Effector memory CD4-positive, alpha-beta T cell (primary cell): ENCODE measurements around the gene RMDN2.

ENCODE experiments used
- DNase-seq, 3 donors: peaks; one replicate each; pipeline ENCODE4 v3.0.0-alpha.2; 2020
- H3K27ac ChIP-seq: 2 replicates; pipeline ENCODE4 v1.7.0; 2013; ENCODE audit warnings: mild to moderate bottlenecking, low read length, moderate library complexity; ENCODE audit not compliant: insufficient read depth, poor library complexity, severe bottlenecking
- H3K27me3 ChIP-seq: replicated peaks from 2 replicates; pipeline ENCODE4 v1.7.0; 2013; ENCODE audit warnings: mild to moderate bottlenecking, low read length; ENCODE audit not compliant: insufficient read depth, control insufficient read depth, poor library complexity, severe bottlenecking
- H3K36me3 ChIP-seq: 2 replicates; pipeline ENCODE4 v1.7.0; 2013; ENCODE audit warnings: mild to moderate bottlenecking, low read length, moderate library complexity; ENCODE audit not compliant: control insufficient read depth, insufficient read depth
- H3K4me1 ChIP-seq: 2 replicates; pipeline ENCODE4 v1.7.0; 2013; ENCODE audit warnings: low read length, mild to moderate bottlenecking; ENCODE audit not compliant: control insufficient read depth, insufficient read depth, poor library complexity, severe bottlenecking
- H3K4me3 ChIP-seq: 2 replicates; pipeline ENCODE4 v1.7.0; 2013; ENCODE audit warnings: low read length, low read depth, mild to moderate bottlenecking; ENCODE audit not compliant: insufficient read depth, poor library complexity, severe bottlenecking
- H3K9me3 ChIP-seq: 2 replicates; pipeline ENCODE4 v1.7.0; 2013; ENCODE audit warnings: mild to moderate bottlenecking, low read length, moderate library complexity; ENCODE audit not compliant: control insufficient read depth

Gene RMDN2

GRCh38 chr2:37896319-37896718 lies 28.8 kb upstream of the RMDN2 start:
- H3K36me3 ChIP-seq, result no peaks in the 10 kb centered on the region
- no peak overlapping the region for H3K27ac ChIP-seq
- H3K9me3 ChIP-seq, result no peaks in the 10 kb centered on the region
- peaks cover 14% of the 10 kb centered on the region for H3K4me1 ChIP-seq
- no peaks in the 10 kb centered on the region for H3K27me3 ChIP-seq
- no peak overlapping the region for H3K4me3 ChIP-seq
- no peak for DNase-seq

DNA sequence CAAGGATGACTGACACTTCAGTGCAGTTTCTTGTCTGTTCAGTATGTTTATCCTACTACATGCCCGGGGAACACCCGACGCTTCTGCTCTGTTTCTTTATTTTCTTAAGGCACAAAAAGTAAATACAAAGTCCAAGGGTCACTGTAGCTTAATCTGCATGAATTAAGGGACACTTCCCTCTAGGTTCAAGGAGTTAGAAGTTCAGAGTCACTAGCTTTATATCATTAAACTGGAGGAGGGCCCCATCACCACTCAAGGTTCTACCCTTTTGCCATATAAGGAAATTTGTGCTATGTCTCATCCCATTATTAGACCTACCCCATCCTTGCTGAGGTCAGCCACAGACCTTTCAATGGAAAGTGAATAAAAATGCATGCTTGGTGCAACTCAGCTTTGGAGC lies 27.6 kb upstream of the RMDN2 start:
- no peak overlapping the region for H3K4me3 ChIP-seq
- H3K9me3 ChIP-seq, result no peaks in the 10 kb centered on the region
- no peak overlapping the region for H3K27ac ChIP-seq
- no peak for DNase-seq
- H3K27me3 ChIP-seq, result no peaks in the 10 kb centered on the region
- peaks cover 3% of the 10 kb centered on the region for H3K4me1 ChIP-seq
- H3K36me3 ChIP-seq, result no peaks in the 10 kb centered on the region

GRCh38 chr2:37898448-37898847 lies 26.6 kb upstream of the RMDN2 start:
- Histone ChIP-seq H3K27me3 (no peaks in the 10 kb centered on the region), H3K4me1 (no peaks in the 10 kb centered on the region), H3K27ac (no peak overlapping the region), H3K4me3 (no peak overlapping the region), H3K9me3 (no peaks in the 10 kb centered on the region), H3K36me3 (no peaks in the 10 kb centered on the region)
- DNase-seq, result no peak

DNA sequence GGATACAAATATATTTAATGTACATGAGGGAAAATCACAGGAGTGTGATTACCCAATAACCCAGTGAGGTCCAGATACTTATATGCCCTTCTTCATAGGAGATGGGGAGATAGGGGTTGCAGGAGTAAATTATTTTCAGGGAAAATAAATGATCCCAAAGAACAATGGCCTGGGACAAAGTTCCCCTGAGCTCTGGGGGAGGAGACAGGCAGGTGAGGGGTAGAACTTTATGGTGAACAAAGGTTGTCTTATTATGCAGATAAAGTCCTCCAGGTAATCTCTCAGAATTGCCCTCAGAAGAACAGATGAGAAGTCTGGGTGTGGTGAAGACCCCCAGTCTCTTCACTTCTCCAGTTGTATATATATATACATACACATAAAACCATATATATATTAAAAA lies 22.1 kb upstream of the RMDN2 start:
- H3K36me3 ChIP-seq, result no peaks in the 10 kb centered on the region
- H3K27me3 ChIP-seq, result no peaks in the 10 kb centered on the region
- no peak overlapping the region for H3K27ac ChIP-seq
- H3K4me3 ChIP-seq, result no peak overlapping the region
- no peaks in the 10 kb centered on the region for H3K4me1 ChIP-seq
- no peak for DNase-seq
- no peaks in the 10 kb centered on the region for H3K9me3 ChIP-seq

GRCh38 chr2:37904425-37904824 lies 20.7 kb upstream of the RMDN2 start:
- no peak for DNase-seq
- Histone ChIP-seq H3K4me1 (no peaks in the 10 kb centered on the region), H3K4me3 (no peak overlapping the region), H3K27me3 (no peaks in the 10 kb centered on the region), H3K27ac (no peak overlapping the region), H3K36me3 (no peaks in the 10 kb centered on the region), H3K9me3 (no peaks in the 10 kb centered on the region)

DNA sequence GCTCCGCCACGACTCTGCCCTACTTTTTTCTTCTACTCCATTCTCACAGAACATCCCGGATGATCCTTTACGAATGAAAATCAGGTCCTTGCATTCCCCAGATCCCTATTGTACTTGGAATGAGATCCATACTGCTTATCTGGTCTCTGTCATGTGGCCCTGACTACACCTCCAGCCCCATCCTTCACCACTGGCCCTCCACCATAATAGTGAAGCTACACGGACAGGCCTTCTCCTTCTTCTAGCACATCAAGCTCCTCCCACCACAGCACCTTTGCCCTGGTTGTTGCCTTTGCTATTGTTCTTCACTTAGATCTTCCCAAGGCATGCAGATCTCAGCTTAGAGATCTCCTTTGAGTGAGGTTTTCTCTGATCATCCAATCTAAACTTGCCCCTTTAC lies 20.1 kb upstream of the RMDN2 start:
- Histone ChIP-seq H3K27me3 (no peaks in the 10 kb centered on the region), H3K36me3 (no peaks in the 10 kb centered on the region)

DNA sequence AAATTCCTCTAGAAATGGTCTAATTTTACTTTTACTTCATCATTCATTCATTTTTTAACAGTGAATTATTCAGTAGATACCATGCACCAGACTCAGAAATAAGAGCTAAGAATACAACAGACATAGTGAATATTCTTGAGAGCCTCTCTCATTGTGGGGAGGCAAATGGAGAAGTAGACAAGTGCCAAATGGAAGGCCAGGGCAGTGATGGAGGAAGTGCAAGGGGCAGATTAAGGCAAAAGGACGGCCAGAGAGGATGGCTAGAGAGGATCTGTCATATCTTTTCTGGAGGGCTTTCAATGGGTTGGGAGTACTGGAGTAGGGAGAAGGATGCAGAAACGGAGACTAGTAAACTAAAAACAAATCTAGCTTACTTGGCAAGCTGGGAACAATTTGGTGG lies 19.0 kb upstream of the RMDN2 start:
- no peak overlapping the region for H3K4me3 ChIP-seq
- no peak overlapping the region for H3K27ac ChIP-seq
- DNase-seq, result no peak
- no peaks in the 10 kb centered on the region for H3K27me3 ChIP-seq
- no peaks in the 10 kb centered on the region for H3K4me1 ChIP-seq
- H3K9me3 ChIP-seq, result no peaks in the 10 kb centered on the region
- no peaks in the 10 kb centered on the region for H3K36me3 ChIP-seq

More for the DNA sequence above, 20.1 kb upstream of the RMDN2 start:
- Histone ChIP-seq H3K4me1 (no peaks in the 10 kb centered on the region), H3K27ac (no peak overlapping the region), H3K9me3 (no peaks in the 10 kb centered on the region), H3K4me3 (no peak overlapping the region)
- DNase-seq, result no peak

GRCh38 chr2:37907501-37908225 lies 17.4 kb upstream of the RMDN2 start:
- Histone ChIP-seq H3K4me3 (no peak overlapping the region), H3K27ac (no peak overlapping the region), H3K36me3 (no peaks in the 10 kb centered on the region), H3K4me1 (no peaks in the 10 kb centered on the region), H3K9me3 (no peaks in the 10 kb centered on the region), H3K27me3 (no peaks in the 10 kb centered on the region)
- no peak for DNase-seq

DNA sequence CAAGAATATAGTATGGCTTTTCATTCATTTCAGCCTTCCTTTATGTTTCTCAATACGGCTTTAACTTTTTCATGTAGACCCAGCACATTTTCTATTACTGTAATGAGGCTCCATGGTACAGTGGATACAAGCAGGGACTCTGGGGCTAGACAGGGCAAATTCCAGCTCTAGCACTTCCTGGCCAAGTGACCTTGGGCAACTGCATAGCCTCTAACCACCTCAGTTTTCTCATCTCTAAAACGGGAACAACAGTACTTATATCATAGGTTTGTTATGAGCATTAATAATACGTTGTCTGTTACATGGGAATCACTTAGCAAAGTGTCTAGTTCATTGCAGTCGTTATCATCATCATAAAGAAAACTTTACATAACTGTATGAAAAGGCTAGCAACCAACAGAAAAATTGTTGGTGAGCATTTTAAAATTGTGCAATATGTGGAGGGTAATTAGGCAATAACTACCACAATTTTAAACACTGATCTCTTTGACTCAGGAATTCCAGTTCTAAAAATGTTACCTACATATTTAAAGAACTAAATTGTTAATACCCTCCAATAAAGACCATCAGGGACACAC lies 13.7 kb upstream of the RMDN2 start:
- H3K27ac ChIP-seq, result no peak overlapping the region
- DNase-seq, result no peak
- H3K27me3 ChIP-seq, result no peaks in the 10 kb centered on the region
- H3K36me3 ChIP-seq, result no peaks in the 10 kb centered on the region
- no peaks in the 10 kb centered on the region for H3K4me1 ChIP-seq
- no peak overlapping the region for H3K4me3 ChIP-seq
- no peaks in the 10 kb centered on the region for H3K9me3 ChIP-seq

- Histone ChIP-seq H3K36me3 (no peaks in the 10 kb centered on the region), H3K9me3 (no peaks in the 10 kb centered on the region), H3K4me1 (no peaks in the 10 kb centered on the region), H3K4me3 (no peak overlapping the region), H3K27me3 (no peaks in the 10 kb centered on the region), H3K27ac (no peak overlapping the region)
- no peak for DNase-seq
Measured at GRCh38 chr2:37912056-37912455, 13.0 kb upstream of the RMDN2 start.
